Superior temporal gyrus (tissue), 1 donor: ENCODE measurements around the gene KRT76.

Source experiments
- DNase-seq: peaks from one replicate; pipeline ENCODE4 v3.0.0-alpha.2; 2016; ENCODE audit errors: extremely low spot score

The KRT76 gene

GRCh38 chr12:52813203-52813819 lies 36.2 kb upstream of the KRT76 start:
- DNase-seq: no peak

- no peak for DNase-seq
Measured at GRCh38 chr12:52812749-52813148, 35.6 kb upstream of the KRT76 start.

GRCh38 chr12:52812073-52812400 lies 34.9 kb upstream of the KRT76 start:
- no peak for DNase-seq

GRCh38 chr12:52811191-52812072 lies 34.3 kb upstream of the KRT76 start:
- no peak for DNase-seq

GRCh38 chr12:52810554-52810953 lies 33.4 kb upstream of the KRT76 start:
- DNase-seq: no peak

GRCh38 chr12:52809166-52809565 lies 32.0 kb upstream of the KRT76 start:
- DNase-seq: no peak

GRCh38 chr12:52808573-52809160 lies 31.5 kb upstream of the KRT76 start:
- no peak for DNase-seq

- DNase-seq: no peak
Measured at GRCh38 chr12:52807544-52808470, 30.7 kb upstream of the KRT76 start.

GRCh38 chr12:52806821-52807543 lies 29.8 kb upstream of the KRT76 start:
- DNase-seq: no peak

GRCh38 chr12:52806169-52806811 lies 29.1 kb upstream of the KRT76 start:
- no peak for DNase-seq

- DNase-seq: no peak
Measured at GRCh38 chr12:52805739-52806138, 28.6 kb upstream of the KRT76 start.

- no peak for DNase-seq
Measured at GRCh38 chr12:52805000-52805399, 27.9 kb upstream of the KRT76 start.

GRCh38 chr12:52802442-52802841 lies 25.3 kb upstream of the KRT76 start:
- DNase-seq: no peak

- DNase-seq: no peak
Measured at GRCh38 chr12:52801773-52802172, 24.6 kb upstream of the KRT76 start.

- no peak for DNase-seq
Measured at GRCh38 chr12:52800259-52800917, 23.2 kb upstream of the KRT76 start.

GRCh38 chr12:52799505-52800211 lies 22.5 kb upstream of the KRT76 start:
- no peak for DNase-seq

GRCh38 chr12:52798671-52799504 lies 21.7 kb upstream of the KRT76 start:
- DNase-seq: no peak

- no peak for DNase-seq
Measured at GRCh38 chr12:52798003-52798670, 21.0 kb upstream of the KRT76 start.
